Activated T-cell treated with anti-CD3 and anti-CD28 coated beads, Interleukin-2, amount 50 U/mL, for 48 hours (primary cell): ENCODE data around the gene LIMS2.

Experiments
- DNase-seq, 2 experiments: peaks; one replicate each; pipeline ENCODE4 v3.0.0-alpha.2; 2020

Gene LIMS2

DNA sequence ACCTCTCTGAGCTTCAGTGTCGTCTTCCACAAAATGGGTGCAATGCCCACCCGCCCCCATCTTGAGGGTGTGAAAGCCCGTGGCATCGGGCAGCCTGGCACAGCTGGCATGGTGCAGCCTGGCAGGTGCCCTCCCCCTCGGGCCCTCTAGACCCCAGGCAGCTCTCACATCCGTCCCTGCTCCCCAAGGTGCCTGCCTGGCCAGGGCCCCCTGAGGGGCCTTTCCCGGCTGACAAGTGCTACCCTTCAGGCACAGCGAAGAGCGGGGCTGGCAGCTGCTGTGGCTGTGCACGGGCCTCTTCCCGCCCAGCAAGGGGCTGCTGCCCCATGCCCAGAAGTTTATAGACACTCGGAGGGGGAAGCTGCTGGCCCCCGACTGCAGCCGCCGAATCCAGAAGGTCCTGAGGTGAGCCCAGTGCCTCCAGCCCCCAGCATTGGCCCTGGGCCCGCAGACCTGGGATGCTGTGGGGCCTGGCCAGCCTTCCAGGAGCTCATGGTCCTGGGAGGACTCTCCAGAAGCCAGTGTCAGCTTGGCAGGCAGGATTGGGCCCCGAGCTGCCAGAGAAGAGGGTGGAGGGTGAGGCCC is 43.2 kb downstream of the LIMS2 start:
- no peak for DNase-seq

DNA sequence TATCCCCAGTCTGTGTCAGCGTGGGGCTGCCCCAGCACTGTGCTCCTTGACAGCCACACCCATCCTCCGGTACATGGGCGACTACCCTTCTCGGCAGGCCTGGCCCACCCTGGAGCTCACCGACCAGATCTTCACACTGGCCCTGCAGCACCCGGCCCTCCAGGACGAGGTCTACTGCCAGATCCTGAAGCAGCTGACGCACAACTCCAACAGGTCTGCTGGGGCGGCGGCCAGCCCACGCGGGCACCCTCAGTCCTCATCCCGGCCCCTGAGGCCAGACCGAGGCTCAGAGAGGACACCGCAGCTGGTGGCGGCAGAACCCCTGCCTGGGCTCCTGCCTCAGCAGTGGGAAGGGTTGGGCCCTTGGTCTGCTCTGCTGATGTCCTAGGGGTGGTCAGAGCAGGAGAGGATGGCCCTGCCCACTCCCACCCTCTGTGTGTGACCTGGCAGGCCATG is 43.8 kb downstream of the LIMS2 start:
- DNase-seq = no peak

DNA sequence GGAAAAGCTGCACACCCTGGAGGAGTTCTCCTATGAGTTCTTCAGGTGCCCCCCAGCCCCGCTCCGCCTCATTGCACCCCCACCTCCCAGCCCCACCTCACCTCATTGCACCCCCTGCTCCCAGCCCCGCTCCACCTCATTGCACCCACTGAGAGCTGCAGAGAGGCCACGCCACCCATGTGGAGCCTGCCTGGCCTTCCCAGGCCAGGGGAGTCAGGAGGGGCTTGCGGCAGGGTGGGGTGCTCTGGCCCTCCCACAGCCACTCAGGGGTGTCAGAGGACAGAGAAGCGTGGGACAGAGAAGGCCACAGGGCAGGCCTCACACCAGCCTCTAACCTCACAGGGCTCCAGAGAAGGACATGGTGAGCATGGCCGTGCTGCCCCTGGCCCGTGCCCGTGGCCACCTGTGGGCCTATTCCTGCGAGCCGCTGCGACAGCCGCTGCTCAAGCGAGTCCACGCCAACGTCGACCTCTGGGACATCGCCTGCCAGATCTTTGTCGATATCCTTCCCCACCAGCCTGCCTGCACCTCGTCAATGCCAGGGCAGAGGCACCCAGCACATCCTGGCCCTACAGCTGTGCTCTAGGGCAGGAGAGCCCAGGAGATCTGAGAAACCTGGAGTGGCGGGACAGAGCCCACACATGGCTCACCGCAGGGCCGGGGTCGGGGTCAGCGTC is 44.3 kb downstream of the LIMS2 start:
- DNase-seq = no peak

DNA sequence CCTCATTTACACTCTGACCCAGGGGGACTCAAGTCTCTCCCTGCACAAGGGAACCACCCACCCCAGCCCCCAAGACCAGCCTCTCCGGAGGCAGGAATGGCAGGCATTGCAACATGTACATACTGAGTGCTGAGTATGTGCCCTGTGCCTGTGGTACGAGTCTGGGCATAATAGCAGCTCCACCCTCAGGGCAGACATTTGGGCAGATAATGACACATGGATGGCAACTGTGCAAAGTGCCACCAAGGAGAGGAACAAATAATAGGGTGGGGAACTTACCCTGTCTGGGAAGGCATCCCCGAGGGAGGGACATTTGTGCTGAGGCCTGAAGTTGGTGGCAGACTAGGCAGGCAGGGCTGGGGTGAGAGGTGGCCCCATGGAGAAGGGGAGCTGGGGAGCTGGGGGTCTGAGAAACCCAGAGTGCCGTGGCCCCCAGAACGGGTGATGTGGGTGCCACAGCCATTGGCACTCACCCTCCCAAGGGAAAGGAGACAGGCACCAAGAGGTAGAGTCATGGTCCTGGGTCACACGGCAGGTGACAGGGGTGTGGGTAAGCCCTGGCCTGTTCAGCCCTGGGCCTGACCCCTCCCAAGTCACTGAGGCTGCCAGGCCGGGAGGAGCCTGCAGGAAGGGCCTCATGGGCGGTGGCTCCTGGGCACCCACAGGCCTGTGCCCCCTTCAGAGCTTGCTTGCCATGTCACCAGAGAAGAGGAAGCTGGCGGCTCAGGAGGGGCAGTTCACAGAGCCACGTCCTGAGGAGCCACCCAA is 45.0 kb downstream of the LIMS2 start:
- DNase-seq = no peak

DNA sequence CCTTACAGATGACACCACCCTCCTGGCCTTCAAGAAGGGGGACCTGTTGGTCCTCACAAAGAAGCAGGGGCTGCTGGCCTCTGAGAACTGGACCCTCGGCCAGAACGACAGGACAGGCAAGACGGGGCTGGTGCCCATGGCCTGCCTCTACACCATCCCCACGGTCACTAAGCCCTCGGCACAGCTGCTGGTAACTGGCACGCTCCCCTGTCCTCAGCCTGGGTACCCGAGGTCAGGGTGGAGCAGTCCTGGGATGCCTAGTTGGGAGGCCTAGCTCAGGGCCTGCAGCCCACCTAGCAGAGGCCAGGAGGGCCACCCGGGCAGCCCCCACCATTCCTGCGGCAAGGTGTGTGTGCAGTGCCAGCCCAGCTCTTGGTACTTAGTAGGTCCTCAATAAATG is 45.7 kb downstream of the LIMS2 start:
- DNase-seq = no peak

DNA sequence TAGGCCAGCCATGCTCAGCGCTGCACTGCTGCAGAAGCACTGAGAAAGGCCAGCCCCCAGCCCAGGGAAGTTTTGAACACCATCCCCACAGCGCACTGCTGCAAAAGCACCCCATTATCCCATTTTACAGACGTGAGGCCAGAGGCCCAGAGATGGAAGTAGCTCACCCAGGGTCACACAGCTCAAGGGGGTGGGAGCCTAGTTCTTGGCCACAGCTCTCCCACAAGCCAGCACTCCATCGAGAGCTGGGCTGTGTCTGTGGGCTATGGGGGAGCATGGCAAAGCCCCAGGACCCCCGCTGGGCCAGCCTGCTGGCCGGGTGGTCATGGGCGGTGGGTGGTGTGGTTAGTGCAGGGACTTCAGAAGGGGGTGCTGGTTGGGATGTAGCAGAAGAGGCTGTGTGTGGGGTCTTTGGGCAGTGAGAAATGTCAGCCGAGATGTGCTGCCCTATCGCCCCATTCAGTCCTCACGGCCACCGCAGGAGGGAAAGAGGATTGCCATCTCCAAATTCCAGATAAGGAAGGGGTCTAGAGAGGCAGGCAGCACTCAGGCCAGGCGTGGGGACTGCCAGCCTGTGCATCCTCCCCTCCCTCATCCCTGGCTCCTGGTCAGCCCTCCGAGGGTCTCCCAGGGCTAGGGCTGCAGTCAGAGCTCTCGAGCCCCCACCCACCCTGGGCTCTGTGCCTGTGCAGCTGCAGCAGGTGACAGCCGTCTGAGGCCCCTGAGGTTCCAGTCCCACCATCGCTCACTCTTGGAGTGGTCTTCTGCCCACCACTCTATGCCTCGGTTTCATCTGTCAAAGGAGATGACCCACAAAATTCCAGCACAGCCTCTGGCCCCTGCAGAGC is 46.3 kb downstream of the LIMS2 start:
- DNase-seq = no peak

DNA sequence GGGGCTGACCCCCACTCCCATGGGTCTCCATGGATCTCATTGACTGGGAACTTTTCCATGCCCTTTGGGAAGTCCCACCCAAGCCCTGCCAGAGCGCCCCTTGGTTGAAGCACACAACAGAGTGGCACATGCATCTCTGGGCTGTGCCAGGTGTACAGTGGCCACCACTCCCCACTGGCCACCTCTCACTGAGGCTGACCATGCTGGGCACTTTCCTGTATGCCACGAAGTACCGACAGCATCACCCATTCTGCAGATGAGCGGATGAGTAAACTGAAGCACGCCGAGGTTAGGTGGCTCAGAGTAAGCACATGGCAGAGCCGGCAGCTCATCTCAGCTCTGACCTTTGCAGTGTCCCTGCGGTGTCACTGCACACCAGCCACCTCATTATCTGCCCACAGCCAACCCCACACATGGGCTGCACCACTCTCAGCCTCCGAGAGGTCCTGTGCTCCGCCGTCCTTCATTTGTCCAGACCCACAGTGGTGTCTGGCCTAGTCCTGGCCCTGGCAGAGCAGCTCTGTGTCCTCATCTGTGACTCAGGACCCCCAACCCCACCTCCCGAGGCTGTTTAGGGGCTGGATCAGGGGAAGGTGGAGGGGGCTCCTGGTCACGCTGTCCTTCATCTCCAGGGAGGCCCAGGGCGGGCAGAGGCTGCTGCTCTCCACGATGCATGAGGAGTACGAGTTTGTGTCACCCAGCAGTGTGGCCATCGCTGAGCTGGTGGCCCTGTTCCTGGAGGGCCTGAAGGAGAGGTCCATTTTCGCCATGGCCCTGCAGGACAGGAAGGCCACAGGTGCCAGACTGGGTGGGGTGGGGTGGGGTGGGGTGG is 47.4 kb downstream of the LIMS2 start:
- DNase-seq = no peak

DNA sequence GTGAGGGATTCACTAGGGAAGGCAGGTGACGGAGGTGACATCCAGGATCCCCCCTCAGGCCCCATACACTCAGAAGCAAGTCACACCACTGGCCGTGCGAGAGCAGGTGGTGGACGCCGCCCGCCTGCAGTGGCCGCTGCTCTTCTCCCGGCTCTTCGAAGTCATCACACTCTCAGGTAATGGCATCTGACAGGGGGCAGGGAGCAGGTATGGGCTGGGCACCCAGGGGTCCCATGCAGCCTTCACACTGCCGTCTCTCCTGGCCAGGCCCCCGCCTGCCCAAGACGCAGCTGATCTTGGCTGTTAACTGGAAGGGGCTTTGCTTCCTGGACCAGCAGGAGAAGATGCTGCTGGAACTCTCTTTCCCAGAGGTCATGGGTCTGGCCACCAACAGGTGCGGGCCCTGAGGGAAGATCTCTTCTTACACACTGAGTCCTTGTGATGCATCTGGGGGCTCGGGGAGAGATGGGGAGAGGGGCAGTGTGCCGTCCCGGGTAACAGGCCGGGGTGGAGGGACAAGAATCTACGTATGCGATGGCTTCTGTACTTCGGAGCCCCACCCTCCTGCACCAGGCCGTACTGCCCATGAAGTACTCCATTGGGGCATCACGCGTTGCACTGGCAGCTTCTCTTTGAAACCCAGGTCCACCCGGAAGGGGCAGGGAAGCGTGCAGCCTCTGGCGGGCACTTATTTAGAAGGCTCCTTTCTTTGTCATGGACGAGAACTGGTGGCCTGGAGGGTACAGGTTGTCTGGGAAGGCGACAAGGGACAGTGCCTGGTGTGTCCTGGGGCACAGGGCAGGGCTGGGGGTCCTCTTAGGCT is 48.2 kb downstream of the LIMS2 start:
- DNase-seq = no peak

DNA sequence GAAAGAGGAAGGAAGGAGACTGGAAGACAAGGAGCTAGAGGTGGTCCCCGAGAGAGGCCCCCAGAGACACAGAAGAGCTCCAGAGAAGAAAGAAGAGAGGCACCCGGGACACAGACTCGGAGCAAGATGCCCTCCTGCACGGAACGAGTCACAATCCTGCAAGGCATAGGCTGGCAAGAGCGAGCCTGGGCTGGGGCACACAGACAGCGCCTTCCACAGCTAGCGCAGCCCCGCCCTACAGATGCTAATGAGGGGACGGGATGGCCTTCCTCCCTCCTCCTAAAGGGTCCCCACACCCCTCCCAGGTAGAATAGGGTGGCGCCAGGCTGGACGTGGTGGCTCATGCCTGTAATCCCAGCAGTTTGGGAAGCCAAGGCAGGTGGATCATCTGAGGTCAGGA is 49.2 kb downstream of the LIMS2 start:
- DNase-seq = no peak

DNA sequence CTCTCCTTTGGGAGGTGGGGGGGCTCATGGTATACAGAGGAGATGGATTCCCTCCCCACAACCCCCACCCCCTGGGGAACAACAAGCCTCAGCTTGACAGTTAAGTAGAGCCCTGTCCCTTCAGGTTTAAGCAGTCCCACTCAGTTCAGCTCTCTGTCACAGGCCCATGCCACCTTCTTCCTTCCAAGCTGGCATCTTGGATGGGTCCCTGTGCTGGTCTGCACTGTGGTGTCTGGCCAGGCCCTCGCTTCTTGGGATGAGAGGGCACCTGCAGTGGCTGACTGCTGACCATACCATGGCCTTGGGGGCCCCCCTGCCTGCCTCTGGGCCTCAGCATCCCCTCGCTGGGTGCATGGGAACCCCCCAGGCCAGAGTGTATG is 49.8 kb downstream of the LIMS2 start:
- DNase-seq = no peak

DNA sequence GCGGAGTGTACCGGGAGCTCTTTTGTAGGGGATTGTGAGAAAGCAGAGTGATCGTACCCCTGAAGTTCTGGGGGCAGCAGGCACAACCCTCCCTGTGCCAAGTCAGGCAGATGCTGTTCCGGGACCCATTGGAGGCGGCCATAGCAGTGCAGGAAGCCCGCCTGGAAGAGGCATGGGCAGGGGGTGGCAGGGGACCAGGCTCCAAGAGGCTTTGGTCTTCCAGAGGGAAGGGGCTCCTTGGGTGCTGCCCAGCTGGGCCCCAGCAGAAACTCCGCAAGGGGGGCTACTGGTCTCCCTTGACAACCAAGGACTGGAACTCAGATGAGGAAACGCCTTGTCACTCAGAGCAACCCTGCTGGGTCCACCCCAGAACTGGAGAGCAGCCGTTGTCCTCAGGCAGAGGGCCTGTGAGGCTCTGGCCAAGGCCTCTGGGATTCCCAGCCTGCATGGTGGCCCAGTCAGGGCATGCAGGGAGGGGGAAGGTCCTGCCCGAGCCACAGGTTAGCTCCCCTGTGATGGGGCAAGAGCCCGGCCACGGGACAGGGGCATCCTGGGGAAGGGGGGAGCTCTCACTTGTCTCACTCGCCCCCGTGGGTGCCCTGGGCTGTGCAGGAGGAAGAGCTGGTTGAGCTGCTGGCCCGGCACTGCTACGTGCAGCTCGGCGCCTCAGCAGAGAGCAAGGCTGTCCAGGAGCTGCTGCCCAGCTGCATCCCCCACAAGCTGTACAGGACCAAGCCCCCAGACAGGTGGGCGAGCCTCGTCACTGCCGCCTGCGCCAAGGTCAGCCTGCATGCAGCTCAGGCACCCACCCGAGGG is 50.4 kb downstream of the LIMS2 start:
- DNase-seq = no peak

DNA sequence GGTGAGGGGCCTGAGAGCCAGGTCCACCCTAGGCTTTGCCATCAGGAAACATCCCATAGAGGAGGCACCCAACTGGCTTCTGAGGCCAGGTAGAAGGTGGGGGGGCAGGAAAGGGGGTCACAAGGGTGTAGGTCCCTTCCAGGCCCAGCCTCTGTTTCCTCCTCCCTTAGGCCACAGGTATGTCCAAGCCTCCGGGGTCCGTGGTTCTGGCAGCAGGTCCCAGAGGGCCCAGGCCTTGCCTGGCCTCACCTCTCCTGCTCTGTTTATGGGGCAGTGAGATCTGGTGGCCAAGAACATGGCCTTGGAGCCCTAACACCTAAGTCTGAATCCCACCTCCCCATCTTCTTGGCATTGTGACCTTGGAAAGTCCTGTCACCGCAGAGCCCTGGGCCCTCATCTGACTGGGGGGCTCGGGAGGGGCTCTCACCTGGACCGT is 51.0 kb downstream of the LIMS2 start:
- no peak for DNase-seq

DNA sequence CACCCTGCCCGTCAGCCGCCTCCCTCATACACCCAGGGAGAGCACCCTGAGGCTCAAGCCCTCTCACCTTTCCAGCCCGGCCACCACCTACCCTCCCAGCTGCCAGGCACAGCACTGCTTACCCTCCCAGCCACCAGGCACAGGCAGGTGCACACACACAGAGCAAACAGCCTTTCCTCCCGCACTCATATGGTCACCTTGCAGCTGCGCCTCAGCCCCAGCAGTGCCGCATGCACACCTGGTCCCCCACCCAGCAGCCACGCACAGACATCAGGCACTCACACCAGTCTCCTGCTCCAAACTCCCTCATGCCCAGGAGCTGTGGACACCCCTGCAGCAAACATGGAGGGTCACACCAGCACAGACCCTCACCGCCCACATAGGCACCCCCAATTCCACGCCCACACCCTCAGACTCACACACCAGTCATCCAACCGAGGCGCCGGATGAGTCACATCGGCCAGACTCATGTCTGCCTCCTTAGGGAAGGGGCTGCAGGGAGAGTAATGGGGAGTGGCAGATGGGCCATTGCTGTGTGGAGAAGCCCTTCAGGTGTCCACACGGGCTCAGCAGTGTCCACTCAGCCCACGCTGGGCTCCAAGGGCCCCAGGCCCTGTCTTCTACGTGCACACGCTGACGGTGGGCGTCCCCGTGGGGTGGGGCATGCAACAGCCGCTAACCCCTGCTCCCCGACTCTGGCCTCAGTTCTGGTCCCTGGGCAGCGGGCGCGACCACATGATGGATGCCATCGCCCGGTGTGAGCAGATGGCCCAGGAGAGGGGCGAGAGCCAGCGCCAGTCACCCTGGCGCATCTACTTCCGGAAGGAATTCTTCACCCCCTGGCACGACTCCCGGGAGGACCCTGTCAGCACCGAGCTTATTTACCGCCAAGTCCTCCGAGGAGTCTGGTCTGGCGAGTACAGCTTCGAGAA is 51.7 kb downstream of the LIMS2 start:
- no peak for DNase-seq

DNA sequence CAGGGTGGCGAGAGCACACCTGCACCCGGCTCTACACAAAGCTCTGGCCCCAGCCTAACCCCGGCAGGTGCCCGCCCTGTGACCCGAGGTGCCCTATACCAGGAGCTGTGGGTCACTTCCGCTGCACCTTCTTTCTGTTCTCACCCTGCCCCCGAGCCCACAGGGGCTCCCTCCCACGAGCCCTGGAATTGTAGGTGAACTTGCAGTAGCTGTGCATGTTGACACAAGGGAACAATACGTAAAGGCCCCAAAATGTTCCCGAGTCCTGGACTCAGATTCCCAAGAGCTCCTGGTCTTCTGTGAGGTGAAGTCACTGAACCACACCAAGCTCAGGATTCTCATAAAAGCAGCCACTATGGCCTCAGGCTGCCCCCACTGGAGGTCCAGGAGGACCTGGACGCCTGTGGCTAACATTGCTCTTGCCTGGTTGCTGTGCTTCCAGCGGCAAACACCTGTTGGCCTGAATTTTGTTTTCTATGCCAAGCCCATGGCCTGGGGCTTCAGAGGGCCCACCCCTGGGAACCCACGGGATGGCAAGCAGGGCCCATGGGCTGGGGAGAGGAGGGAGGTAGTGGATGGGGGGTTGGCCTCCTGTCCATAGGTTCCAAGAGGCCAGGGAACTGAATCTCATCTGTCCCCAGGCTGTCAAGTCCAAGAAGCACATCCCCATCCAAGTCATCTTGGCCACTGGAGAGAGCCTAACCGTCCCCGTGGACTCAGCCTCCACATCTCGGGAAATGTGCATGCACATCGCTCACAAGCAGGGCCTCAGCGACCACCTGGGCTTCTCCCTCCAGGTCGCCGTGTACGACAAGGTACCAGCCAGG is 52.6 kb downstream of the LIMS2 start:
- no peak for DNase-seq

DNA sequence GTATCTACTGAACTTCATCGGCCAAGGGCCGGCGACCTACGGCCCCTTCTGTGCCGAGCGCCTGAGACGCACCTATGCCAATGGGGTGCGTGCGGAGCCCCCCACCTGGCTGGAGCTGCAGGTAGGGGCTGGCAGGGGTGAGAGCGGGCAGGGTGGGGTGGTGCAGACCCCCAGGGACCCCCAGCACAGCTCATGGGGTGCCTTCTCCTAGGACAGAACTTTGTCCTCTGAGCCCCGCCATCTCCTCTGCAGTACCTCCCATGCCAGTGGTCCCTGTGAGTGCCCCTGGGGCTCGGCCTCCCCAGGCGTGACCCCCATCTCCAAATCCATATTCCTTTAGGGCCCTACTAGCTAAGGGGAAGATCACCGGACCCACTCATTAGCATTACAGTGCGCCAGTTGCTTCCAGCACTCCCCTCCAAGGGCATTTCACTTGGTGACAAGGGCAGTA is 53.3 kb downstream of the LIMS2 start:
- no peak for DNase-seq

DNA sequence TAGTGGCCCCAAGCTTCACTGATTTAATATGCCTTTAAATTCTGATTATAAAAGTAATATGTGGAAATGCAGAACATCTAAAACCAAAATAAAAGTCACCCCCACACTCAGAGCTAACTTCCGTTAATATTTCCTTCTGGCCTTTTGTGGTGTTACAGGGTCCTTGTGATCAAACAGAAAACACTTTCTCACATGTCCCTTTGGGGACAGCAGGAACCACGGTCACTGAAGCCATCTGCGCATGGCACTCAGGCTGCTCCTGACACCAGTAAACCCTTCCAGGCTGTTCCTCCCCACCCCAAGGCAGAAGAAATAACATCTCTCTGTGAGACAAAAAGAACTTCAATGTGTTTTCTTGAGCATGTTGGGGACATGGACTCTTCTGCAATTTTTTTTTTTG is 54.5 kb downstream of the LIMS2 start:
- DNase-seq = no peak

DNA sequence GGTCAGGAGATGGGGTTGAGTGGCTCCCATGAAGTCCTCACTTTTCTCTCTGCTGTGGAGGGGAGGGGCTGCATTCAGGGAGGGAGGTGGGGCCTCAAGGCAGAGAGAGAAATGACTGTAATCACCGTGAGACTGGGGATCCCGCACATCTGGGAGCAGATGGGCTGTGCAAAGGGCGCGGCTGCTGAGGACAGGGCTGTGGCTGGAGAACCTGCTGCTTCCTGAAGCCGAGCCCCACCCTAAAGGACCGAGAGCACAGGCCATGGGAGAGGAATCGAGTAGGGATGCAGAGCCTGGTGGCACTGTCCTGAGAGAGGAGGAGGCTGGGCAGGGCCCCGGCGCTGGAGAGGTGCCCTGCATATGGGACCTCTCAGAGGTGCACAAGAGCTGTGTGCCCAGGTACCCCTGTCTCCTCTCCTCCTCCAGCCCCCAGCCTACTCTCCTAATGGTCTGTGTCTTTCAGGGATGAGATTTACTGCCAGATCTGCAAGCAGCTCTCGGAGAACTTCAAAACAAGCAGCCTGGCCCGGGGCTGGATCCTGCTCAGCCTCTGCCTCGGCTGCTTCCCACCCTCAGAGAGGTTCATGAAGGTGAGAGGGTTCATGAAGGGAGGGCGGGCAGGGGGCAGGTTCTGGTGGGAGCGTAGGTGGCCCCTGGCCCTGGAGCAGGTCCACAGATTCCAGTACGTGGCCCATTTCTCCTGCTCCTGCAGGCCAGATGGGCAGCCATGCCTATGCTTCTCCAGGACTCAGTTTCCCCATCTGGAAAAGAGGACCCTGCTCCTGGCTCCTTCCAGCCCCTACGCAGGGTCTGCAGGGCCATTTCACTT is 55.2 kb downstream of the LIMS2 start:
- peak in 1 of 2 experiments; percentile 11 for DNase-seq
